Endothelial cell of umbilical vein (primary cell): ENCODE data around the gene CAMKMT.

ENCODE experiments used
- EZH2 ChIP-seq: IDR thresholded peaks from 2 replicates; pipeline ENCODE4 v1.6.1; 2012; ENCODE audit warnings: borderline replicate concordance, low read depth, mild to moderate bottlenecking, moderate library complexity, low read length, inconsistent platforms; ENCODE audit not compliant: severe bottlenecking
- MYC ChIP-seq: IDR thresholded peaks from one replicate; pipeline ENCODE4 v1.6.1; 2011; ENCODE audit warnings: mild to moderate bottlenecking, low read depth, low read length
- POLR2A ChIP-seq: IDR thresholded peaks from 2 replicates; pipeline ENCODE4 v1.6.1; 2012; ENCODE audit warnings: low read depth, mild to moderate bottlenecking, control low read depth, low read length
- TF ChIP-seq, protein P1 (sequence below), 2 donors: IDR thresholded peaks; 1 replicate in 1 of 2; 2 replicates in 1 of 2; pipeline ENCODE4 v1.5.1; 2011; ENCODE audit warnings: low read length in 2 of 2, mild to moderate bottlenecking in 2 of 2, moderate library complexity in 2 of 2, control low read depth in 1 of 2, inconsistent platforms in 1 of 2, low read depth in 1 of 2; ENCODE audit not compliant: insufficient read depth in 1 of 2; ENCODE audit errors: extremely low read depth in 1 of 2
- TF ChIP-seq, protein P2 (sequence below): IDR thresholded peaks from 2 replicates; pipeline ENCODE4 v1.6.1; 2011; ENCODE audit not compliant: insufficient read depth, insufficient read length

DNA sequence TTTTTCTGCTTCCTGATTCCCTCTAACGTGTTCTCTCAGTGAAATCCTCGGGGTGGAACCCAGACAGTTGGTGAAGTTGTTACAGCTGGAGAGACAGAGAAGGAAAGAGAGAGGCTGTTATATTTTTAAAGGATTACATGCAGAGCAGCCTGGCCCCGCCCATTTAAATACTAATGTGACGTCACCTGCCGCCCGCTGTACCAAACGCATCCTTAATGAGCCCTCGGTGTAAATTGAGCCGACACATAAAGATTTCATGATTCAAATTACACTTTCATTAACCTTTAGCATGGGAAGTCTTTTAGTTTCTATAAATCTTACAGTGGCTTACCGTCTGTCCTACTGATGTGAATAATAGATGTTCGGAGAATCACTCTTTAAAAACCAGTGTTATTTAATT lies 415.8 kb downstream of the CAMKMT start:
- TF ChIP-seq MYC (no peak), POLR2A (no peak), EZH2 (no peak)
- TF ChIP-seq, protein P1, sequence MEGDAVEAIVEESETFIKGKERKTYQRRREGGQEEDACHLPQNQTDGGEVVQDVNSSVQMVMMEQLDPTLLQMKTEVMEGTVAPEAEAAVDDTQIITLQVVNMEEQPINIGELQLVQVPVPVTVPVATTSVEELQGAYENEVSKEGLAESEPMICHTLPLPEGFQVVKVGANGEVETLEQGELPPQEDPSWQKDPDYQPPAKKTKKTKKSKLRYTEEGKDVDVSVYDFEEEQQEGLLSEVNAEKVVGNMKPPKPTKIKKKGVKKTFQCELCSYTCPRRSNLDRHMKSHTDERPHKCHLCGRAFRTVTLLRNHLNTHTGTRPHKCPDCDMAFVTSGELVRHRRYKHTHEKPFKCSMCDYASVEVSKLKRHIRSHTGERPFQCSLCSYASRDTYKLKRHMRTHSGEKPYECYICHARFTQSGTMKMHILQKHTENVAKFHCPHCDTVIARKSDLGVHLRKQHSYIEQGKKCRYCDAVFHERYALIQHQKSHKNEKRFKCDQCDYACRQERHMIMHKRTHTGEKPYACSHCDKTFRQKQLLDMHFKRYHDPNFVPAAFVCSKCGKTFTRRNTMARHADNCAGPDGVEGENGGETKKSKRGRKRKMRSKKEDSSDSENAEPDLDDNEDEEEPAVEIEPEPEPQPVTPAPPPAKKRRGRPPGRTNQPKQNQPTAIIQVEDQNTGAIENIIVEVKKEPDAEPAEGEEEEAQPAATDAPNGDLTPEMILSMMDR (IDR thresholded peaks at IDR 0.05; ENCODE audit: extremely low read depth in 1 of 2, insufficient read depth in 1 of 2, low read depth in 1 of 2, low read length in 2 of 2) = no peak
- TF ChIP-seq, protein P2, sequence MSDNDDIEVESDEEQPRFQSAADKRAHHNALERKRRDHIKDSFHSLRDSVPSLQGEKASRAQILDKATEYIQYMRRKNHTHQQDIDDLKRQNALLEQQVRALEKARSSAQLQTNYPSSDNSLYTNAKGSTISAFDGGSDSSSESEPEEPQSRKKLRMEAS = no peak
